CD4-positive, alpha-beta T cell treated with Interleukin-15 for 4 hours (primary cell): ENCODE measurements around the gene NFIX.

Experiments
- DNase-seq: peaks from one replicate; pipeline ENCODE4 v3.0.0-alpha.2; 2020; ENCODE audit warnings: low spot score

NFIX gene

DNA sequence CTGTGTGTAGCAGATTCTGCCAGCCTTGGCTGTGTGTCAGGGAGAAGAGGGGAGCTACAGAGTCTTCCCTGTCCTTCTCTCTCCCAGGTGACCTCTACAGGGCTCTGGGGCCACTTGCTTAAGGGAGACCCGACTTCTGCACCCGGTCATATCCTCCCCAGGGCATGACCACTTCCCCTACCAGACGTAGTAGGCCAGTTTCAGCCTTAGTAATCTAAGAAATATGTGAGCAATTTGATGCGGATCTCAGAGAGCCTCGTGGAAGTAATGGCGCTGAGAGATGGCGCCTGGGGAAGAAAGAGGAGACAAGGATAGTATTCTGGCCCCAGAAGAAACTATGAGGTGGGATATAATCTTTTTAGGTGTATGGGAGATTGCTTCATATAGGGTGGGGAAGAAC lies 41.9 kb downstream of the NFIX start:
- no peak for DNase-seq

- DNase-seq, result no peak
These were observed 42.5 kb downstream of the NFIX start for GRCh38 chr19:13037731-13038130.

DNA sequence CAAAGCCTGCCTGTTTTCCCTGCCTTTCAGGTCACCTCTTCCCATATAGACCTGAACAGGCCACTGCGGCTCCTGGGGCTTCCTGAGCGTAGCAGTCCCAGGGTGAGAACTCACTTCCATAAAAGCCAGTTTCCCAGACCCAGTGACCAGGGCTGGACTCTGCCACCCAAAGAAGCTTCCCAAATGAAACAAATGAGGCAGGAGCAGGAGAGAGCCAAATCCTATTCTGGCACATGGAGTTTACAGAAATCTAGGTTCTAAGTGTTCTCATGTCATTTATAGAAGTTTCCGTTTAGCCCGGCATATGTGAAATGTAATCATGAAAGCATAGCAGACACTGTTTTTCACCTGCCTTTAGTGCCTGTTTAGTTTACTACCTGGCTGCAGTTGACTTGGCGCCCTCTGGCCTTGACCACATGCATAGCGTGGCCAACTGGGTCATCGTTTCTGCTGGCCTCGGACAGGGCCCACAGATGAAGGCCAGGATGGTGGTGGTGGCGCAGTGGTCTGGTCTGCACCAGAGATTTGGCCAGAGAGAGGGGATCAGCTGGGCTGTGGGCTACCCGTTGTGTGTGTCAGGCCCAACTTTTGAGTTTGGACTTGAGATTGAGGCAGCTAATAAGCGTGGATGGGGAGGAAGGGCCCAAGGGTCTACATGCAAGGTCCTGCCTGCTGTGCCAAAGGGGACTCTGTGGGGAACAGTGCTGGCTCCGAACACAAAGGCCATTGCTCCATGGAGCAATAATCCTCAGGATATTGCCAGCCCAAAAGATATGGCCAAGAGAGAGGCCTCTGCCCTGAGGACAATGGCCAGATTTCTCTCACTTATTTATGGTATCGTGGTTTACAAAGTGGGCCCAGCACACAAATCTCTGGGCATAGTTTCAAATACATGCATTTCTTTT lies 43.3 kb downstream of the NFIX start:
- no peak for DNase-seq

DNA sequence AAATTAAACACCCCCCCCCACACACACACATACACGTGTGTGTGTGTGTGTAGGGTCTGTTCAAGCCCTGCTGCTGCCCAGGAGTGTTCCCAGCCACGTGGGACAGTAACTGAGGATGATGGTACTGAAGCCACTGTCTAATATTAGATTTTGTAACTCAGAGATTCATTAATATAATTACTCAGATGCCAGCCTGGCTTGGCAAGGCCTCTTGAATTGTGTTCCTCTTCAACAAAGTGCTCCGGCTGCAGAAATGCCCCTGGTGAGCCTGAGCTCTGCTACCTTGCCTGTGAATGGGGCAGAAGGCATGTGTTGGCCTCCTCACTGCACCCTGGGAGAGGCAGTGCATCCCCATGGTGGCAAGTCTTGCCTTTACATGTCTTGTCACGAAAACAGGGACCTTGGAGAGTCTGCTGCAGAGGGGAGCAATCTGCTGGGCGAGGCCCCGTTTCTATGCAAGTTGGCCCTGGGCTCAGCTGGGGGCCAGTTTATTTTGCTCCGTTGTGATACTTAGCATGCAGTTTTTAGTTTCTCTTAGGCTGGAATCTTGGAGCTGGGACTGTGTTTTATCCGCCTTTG lies 44.0 kb downstream of the NFIX start:
- no peak for DNase-seq

- no peak for DNase-seq
These were observed 45.1 kb downstream of the NFIX start for GRCh38 chr19:13040232-13040947.

DNA sequence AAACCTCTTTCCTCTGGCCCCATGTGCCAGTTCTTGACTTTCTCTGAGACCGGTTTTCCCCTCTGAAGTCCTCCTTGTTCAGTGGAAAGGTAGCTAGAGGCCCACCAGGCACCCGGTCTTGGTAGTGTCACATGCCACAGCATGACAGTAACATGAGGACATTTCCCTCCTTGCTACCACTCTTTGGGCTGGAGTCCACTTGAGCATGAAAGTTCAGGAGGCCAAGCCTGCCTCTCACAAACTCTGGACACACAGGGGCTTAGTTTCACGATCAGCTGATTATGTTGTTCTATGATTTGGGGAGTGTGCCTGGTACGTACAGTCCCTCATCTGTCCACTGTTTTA lies 45.6 kb downstream of the NFIX start:
- DNase-seq, result no peak

DNA sequence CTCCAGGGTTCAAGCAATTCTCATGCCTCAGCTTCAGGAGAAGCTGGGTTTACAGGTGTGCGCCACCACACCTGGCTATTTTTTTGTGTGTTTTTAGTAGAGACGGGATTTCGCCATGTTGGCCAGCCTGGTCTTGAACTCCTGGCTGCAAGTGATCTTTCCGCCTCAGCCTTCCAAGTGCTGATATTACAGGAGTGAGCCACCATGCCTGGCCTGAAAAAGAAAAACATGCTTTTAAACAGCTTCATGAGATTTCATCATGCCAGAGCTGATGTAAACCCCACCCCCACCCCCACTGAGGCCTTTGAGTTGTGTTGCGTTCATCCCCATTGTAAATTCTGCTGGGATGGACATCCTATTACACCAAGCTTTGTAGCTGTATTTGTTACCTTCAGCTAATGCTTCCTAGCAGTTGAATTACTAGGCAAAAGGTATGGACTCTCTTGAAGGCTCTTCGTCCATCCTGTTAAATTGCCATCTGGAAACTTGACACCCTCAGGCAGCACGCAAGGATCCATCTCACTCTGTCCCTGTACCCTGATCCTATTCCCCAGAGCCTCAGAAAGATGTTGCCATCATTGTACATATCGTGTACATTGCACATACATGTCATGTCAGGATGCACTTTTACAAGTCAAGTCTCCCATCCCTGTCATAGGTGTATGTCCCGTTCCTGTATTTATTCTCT lies 47.3 kb downstream of the NFIX start:
- no peak for DNase-seq

- DNase-seq, result no peak
These were observed 48.0 kb downstream of the NFIX start for GRCh38 chr19:13043285-13043684.

- peak; percentile 55 for DNase-seq
These were observed 49.1 kb downstream of the NFIX start for GRCh38 chr19:13044231-13044836.

- DNase-seq, result no peak
These were observed 50.5 kb downstream of the NFIX start for GRCh38 chr19:13045812-13046211.

- no peak for DNase-seq
These were observed 52.1 kb downstream of the NFIX start for GRCh38 chr19:13047374-13047773.

- DNase-seq, result no peak
These were observed 55.0 kb downstream of the NFIX start for GRCh38 chr19:13050274-13050673.

- no peak for DNase-seq
These were observed 56.4 kb downstream of the NFIX start for GRCh38 chr19:13051557-13052165.

GRCh38 chr19:13052447-13053175 lies 57.3 kb downstream of the NFIX start:
- no peak for DNase-seq

DNA sequence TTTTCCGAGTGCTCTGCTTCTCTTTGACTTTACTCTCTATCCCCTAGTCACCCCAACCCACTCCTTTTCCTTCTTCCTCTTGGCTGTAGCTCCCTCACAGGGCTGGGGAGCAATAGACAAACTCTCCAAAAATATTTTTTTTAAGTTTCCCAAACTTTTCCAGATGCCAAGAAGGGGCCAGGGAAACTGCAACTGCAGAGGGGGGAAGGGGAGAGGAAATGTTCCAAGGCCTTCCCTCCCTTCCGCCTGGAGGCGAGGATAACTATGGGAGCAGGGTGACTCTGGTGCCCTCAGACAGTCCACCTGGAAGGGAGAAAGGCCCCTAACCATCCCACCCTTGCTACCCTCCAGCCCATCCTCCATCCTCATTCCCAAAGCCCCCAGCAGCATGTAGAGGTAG lies 58.0 kb downstream of the NFIX start:
- DNase-seq, result no peak

DNA sequence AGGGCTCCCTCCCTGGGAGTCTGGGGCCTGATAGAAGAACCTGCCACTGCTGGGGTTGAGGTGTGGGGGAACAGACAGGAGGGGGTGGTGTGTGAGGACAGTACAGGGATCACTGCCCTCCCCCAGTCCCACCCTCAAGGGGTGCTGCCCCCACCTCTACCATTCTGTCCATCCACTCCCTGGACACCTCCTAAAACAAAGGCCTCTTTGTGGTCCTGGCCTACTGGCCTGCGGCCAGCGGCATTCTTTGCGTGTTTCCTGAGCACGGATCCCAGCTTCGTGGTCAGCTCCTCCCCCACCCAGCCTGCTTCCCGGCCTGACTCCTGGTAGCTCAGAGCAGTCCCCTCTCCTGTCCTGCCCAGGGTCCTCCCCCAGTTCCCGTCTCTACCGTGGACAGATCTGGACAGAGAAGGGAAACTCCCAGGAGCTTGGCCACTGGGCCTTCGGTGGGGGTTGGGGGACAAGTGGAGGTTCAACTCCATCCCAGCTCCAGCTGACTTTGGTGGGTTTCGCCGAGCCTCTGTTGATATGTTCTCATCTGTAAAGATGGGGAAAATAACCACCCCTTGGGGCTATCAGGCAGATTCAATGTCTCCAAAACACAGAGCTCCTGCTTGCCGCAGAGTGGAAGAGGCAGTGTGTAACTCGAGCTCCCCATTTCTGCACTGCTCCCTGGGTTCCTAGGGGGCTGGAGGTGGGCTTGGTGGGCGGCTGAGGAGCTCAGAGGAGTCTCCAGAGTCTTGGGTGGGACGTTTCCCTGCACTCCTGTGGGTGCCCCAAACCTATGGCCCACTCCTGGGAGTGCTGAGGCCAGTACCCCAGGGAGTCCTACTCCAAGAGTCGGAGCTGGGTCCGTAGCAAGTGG lies 58.7 kb downstream of the NFIX start:
- no peak for DNase-seq

GRCh38 chr19:13054626-13055212 lies 59.4 kb downstream of the NFIX start:
- no peak for DNase-seq

GRCh38 chr19:13055213-13056051 lies 60.2 kb downstream of the NFIX start:
- DNase-seq, result no peak
